ENCODE results near the gene LRTM2. TPM values are rescaled to one million over a fixed set of nuclear protein-coding genes. Genes with fewer than 3 reads are reported as not detected.

Gene LRTM2
- total RNA-seq, 1 donor from 2014 or later, result 0.47 TPM

- DNase-seq (ENCODE audit: low spot score in 2 of 2, unreplicated experiment in 2 of 2), result no peak
- no peak overlapping the region for H3K27ac Mint-ChIP-seq
- H3K9me3 Mint-ChIP-seq, result no peaks in the 10 kb centered on the region
- no peak for TF ChIP-seq CTCF (IDR thresholded peaks at IDR 0.05; ENCODE audit: unreplicated experiment)
- H3K4me1 Mint-ChIP-seq, result no peaks in the 10 kb centered on the region
- H3K27me3 Mint-ChIP-seq (ENCODE audit: low read depth), result peaks cover 36% of the 10 kb centered on the region
- no peaks in the 10 kb centered on the region for H3K36me3 Mint-ChIP-seq
- H3K4me3 Mint-ChIP-seq, result no peak overlapping the region
These were observed 18.6 kb downstream of the LRTM2 start for GRCh38 chr12:1838994-1839365.

- no peaks in the 10 kb centered on the region for H3K36me3 Mint-ChIP-seq
- no peak for DNase-seq (ENCODE audit: low spot score in 2 of 2, unreplicated experiment in 2 of 2)
- H3K27ac Mint-ChIP-seq, result no peak overlapping the region
- TF ChIP-seq CTCF (IDR thresholded peaks at IDR 0.05; ENCODE audit: unreplicated experiment), result no peak
- H3K9me3 Mint-ChIP-seq, result no peaks in the 10 kb centered on the region
- H3K4me3 Mint-ChIP-seq, result no peak overlapping the region
- H3K27me3 Mint-ChIP-seq (ENCODE audit: low read depth), result peaks cover 36% of the 10 kb centered on the region
- H3K4me1 Mint-ChIP-seq, result no peaks in the 10 kb centered on the region
These were observed 19.1 kb downstream of the LRTM2 start for GRCh38 chr12:1839464-1839863.

DNA sequence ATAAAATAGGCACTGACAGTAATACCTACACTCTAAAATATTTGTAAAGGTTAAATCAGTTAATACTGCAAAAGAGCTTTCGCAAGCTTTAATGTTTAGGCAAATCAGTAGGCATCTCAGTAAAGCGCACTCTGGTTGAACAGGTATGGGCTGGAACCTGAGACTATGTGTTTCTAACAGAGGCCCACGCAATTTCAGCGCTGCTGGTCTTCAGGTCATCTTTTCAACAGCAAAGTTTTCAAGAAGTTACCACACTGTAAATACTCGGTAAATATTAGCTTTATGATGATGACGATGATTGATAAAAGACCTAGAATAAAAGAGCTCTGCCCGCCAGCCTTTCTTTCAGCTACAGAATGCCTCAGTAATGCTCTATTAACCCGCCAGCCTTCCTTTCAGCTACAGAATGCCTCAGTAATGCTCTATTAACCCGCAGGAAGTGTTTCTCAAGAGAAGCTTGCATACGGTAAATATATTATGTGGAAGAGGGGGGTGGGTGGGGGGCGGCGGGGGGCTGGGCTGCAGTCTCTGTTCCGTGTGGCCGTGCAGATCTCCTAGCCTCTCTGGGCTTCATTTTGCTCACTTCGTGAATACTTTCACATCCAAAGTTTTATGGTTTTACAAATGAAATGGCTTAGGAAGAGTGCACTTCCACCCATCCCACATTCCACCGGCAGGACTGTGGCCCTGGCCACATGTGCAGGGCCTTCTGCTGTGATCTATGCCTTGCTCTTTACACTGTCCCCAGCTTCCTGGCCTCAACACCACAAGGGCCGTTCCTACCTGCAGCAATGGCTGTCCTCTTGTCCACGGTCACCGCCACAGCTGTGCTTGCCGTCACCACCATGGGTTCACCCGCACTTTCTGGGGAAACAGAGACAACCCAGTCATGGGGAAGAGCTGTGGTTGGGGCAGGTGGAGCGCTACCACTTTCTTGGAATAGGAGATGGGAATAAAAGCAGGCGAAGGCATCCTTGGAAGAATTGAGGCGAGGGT lies 19.9 kb downstream of the LRTM2 start:
- Mint-ChIP-seq H3K27ac (no peak overlapping the region), H3K27me3 (ENCODE audit: low read depth) (peaks cover 34% of the 10 kb centered on the region), H3K9me3 (no peaks in the 10 kb centered on the region), H3K4me1 (peaks cover 2% of the 10 kb centered on the region), H3K36me3 (no peaks in the 10 kb centered on the region), H3K4me3 (no peak overlapping the region)
- TF ChIP-seq CTCF (IDR thresholded peaks at IDR 0.05; ENCODE audit: unreplicated experiment), result no peak
- DNase-seq (ENCODE audit: low spot score in 2 of 2, unreplicated experiment in 2 of 2), result no peak

DNA sequence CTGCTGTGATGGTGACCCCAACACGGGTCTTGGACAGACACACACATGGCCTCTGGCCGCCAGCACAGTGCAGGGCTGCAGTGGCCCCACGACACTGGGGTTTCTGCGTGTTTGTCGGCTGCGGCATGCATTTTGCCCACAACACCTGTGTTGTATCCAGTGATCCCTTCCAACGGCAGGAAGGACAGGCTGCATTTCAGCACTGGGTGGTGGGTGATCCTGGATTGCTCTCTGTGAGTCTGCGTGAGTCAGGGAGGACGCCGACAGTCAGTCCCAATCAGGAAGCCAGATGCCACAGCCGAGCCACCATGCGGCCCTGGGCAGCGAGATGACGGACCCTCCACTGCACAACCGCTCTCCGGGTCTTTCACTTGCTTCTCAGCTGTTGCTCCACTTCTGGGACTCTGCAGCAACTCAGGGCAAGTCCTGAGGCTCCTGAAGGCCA lies 20.6 kb downstream of the LRTM2 start:
- Mint-ChIP-seq H3K36me3 (no peaks in the 10 kb centered on the region), H3K4me1 (peaks cover 2% of the 10 kb centered on the region), H3K4me3 (no peak overlapping the region), H3K27ac (no peak overlapping the region), H3K27me3 (ENCODE audit: low read depth) (peaks cover 36% of the 10 kb centered on the region), H3K9me3 (no peaks in the 10 kb centered on the region)
- no peak for TF ChIP-seq CTCF (IDR thresholded peaks at IDR 0.05; ENCODE audit: unreplicated experiment)
- no peak for DNase-seq (ENCODE audit: low spot score in 2 of 2, unreplicated experiment in 2 of 2)

- peaks cover 2% of the 10 kb centered on the region for H3K4me1 Mint-ChIP-seq
- no peaks in the 10 kb centered on the region for H3K36me3 Mint-ChIP-seq
- H3K4me3 Mint-ChIP-seq, result no peak overlapping the region
- H3K27me3 Mint-ChIP-seq (ENCODE audit: low read depth), result peaks cover 41% of the 10 kb centered on the region
- TF ChIP-seq CTCF (IDR thresholded peaks at IDR 0.05; ENCODE audit: unreplicated experiment), result no peak
- H3K27ac Mint-ChIP-seq, result no peak overlapping the region
- H3K9me3 Mint-ChIP-seq, result no peaks in the 10 kb centered on the region
- DNase-seq (ENCODE audit: low spot score in 2 of 2, unreplicated experiment in 2 of 2), result no peak
These were observed 21.3 kb downstream of the LRTM2 start for GRCh38 chr12:1841586-1842182.
